Spleen (tissue), 11 donors: ENCODE measurements around the gene PON1. TPM values are rescaled to one million over a fixed set of nuclear protein-coding genes. Genes with fewer than 3 reads are reported as not detected.

Source experiments
- DNase-seq: peaks from one replicate; pipeline ENCODE4 v3.0.0-alpha.2; 2020
- H3K27ac ChIP-seq, 8 donors: fragments of 200-600 bp; sonication (generic) in 7 of 8; 1 replicate in 4 of 8; 2 replicates in 4 of 8; pipeline versions ENCODE4 v1.5.0 to v1.8.0; 2016 to 2021; ENCODE audit warnings: inconsistent platforms in 4 of 8, mild to moderate bottlenecking in 4 of 8, moderate library complexity in 1 of 8
- H3K27me3 ChIP-seq, 7 donors: fragments of 200-600 bp; sonication (generic) in 6 of 7; replicated peaks in 1 of 7; 1 replicate in 4 of 7; 2 replicates in 3 of 7; pipeline versions ENCODE4 v1.5.0 to v1.8.0; 2016 to 2021; ENCODE audit warnings: inconsistent platforms in 3 of 7, mild to moderate bottlenecking in 1 of 7
- H3K36me3 ChIP-seq, 6 donors: fragments of 200-600 bp; sonication (generic) in 5 of 6; 1 replicate in 4 of 6; 2 replicates in 2 of 6; pipeline versions ENCODE4 v1.5.0 to v1.8.0; 2016 to 2021; ENCODE audit warnings: inconsistent platforms in 2 of 6
- H3K4me1 ChIP-seq, 6 donors: fragments of 200-600 bp; sonication (generic) in 5 of 6; 1 replicate in 3 of 6; 2 replicates in 3 of 6; pipeline versions ENCODE4 v1.5.0 to v1.8.0; 2016 to 2021; ENCODE audit warnings: inconsistent platforms in 3 of 6
- H3K4me3 ChIP-seq, 8 donors: fragments of 200-600 bp; sonication (generic) in 7 of 8; 1 replicate in 4 of 8; 2 replicates in 4 of 8; pipeline versions ENCODE4 v1.5.0 to v1.8.0; 2016 to 2021; ENCODE audit warnings: inconsistent platforms in 4 of 8, mild to moderate bottlenecking in 4 of 8, moderate library complexity in 2 of 8
- H3K9me3 ChIP-seq, 8 donors: fragments of 200-600 bp; sonication (generic) in 7 of 8; 1 replicate in 4 of 8; 2 replicates in 4 of 8; pipeline versions ENCODE4 v1.5.0 to v1.8.0; 2016 to 2021; ENCODE audit warnings: inconsistent platforms in 4 of 8
- POLR2A ChIP-seq, 3 donors: fragments of 450-650 bp; IDR thresholded peaks; one replicate each; pipeline ENCODE4 v1.5.1; 2017; ENCODE audit warnings: antibody characterized with exemption in 3 of 3, mild to moderate bottlenecking in 1 of 3
- POLR2AphosphoS5 ChIP-seq, 3 donors: sonication (generic); formaldehyde crosslinking; IDR thresholded peaks; one replicate each; pipeline ENCODE4 v1.5.1; 2017; ENCODE audit warnings: antibody characterized with exemption in 3 of 3
- WGBS, 5 donors: extraction: QIAGEN DNeasy Blood & Tissue Kit in 3 of 5; methylation state at CpG; one replicate each; pipeline versions ENCODE4 v1.1.5 to v1.1.7; 2013 to 2018; 5-methylcytosine and 5-hydroxymethylcytosine counted together
- intact Hi-C: fragments of 100-400 bp; cut with DNase I; formaldehyde crosslinking; loops from one replicate; pipeline ENCODE4 v1.15.0; 2023; ENCODE audit warnings: low total_unique reads
- polyA plus RNA-seq, 3 donors: library from polyadenylated mRNA; stranded (reverse); fragments of 200-250 nt; gene quantifications; one replicate each; pipeline ENCODE4 v1.2.1, GENCODE V29; 2013
- total RNA-seq, 7 donors: library from RNA; depleted of rRNA in 3 of 7; stranded (reverse); fragments of >200 nt in 3 of 7; fragmentation: NEBNext Ultra II Directional in 4 of 7; extraction: Animal tissue kit (Norgen Biotek cat#: 25700) in 4 of 7; gene quantifications; one replicate each; pipeline versions ENCODE4 v1.1.0 to v1.2.1, GENCODE V29; 2016 to 2021
- TF ChIP-seq, protein P1 (sequence below), 11 experiments: fragments of 200-600 bp in 7 of 11; fragments of 450-650 bp in 4 of 11; sonication (generic) in 4 of 11; IDR thresholded peaks in 8 of 11; conservative IDR thresholded peaks in 3 of 11; 1 replicate in 7 of 11; 2 replicates in 4 of 11; pipeline versions ENCODE4 v1.4.0 to v1.8.0; 2016 to 2021; ENCODE audit warnings: antibody characterized with exemption in 11 of 11, inconsistent platforms in 4 of 11, mild to moderate bottlenecking in 1 of 11
- donor health status: healthy with polysubstance abuse.
- donor health status: DM: no; HTN: no; CAD: no; lungs with moderate emphysema.
- donor health status: DM: no; HTN: no; CAD: no.
- donor health status: Bipolar disorder and iron deficiency.
- donor health status: healthy.
- donor health status: DM: no; HTN: no; CAD: no.
- donor health status: DM: yes; HTN: yes; CAD: no.

Gene PON1
- total and polyA plus RNA-seq, 10 donors: 0.13 TPM; not detected in 9

DNA sequence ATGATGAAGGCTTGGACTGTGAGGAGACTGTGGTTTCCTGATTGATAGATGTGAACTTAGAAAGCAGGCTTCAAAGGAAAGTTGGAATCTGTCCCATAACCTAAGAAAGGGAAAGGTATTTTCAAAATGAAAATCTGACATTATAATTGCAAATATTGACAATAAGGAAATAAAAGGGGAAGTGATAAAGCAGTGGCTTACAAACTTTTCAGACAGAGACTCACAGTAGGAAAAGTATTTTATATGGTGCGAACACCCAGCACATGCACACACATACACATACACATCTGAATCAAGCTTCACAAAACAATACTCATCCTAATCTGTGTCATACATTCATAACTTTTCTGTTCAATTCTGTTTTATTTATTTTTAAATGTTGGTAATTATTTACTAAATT is 4.8 kb downstream of the PON1 start:
- no peak for DNase-seq
- Histone ChIP-seq H3K27me3 (peaks cover 0 to 9% (median 0%) of the 10 kb centered on the region in 7 donors), H3K36me3 (no peaks in the 10 kb centered on the region), H3K9me3 (no peaks in the 10 kb centered on the region), H3K4me1 (no peaks in the 10 kb centered on the region), H3K27ac (no peak overlapping the region), H3K4me3 (no peak overlapping the region)
- WGBS, 5 donors: 85 to 97% (median 93%) methylated on average over 1 of the region's 1 CpG
- intact Hi-C loops: no loop called here
- TF ChIP-seq, protein P1, sequence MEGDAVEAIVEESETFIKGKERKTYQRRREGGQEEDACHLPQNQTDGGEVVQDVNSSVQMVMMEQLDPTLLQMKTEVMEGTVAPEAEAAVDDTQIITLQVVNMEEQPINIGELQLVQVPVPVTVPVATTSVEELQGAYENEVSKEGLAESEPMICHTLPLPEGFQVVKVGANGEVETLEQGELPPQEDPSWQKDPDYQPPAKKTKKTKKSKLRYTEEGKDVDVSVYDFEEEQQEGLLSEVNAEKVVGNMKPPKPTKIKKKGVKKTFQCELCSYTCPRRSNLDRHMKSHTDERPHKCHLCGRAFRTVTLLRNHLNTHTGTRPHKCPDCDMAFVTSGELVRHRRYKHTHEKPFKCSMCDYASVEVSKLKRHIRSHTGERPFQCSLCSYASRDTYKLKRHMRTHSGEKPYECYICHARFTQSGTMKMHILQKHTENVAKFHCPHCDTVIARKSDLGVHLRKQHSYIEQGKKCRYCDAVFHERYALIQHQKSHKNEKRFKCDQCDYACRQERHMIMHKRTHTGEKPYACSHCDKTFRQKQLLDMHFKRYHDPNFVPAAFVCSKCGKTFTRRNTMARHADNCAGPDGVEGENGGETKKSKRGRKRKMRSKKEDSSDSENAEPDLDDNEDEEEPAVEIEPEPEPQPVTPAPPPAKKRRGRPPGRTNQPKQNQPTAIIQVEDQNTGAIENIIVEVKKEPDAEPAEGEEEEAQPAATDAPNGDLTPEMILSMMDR (IDR thresholded peaks at IDR 0.05 in 8 of 11, conservative IDR thresholded peaks at IDR 0.05 in 3 of 11): no peak
- TF ChIP-seq POLR2A (IDR thresholded peaks at IDR 0.05): no peak
- TF ChIP-seq POLR2AphosphoS5 (IDR thresholded peaks at IDR 0.05): no peak

DNA sequence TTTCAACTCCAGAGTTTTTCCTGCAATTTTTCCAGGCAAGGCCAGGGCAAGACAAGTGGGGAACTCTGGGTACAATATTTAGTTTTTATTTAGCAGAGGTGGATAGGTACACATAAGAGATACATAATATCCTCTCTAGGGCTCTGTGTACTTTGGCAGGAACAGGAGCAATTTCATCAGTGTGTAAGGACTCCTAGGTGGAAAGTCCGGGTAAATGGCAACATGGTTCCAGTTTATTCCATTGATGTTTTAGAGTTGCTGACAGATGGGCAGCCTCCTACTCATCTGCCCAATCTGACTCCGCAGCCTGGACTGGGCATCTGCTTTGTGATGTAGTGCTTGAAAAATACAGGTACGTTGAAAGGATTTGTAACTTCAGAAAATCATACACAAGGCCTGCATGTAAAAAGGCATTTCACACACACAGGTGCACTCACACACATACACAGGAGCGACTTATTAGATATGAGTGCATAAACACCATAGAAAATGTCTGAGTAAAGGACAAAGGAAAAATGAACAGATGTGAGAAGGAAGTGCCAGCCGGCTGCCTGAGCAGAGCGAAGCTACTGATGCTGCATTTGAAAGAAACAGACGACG is 5.7 kb downstream of the PON1 start:
- H3K4me1 ChIP-seq: no peaks in the 10 kb centered on the region
- no peaks in the 10 kb centered on the region for H3K36me3 ChIP-seq
- no peaks in the 10 kb centered on the region for H3K27me3 ChIP-seq
- TF ChIP-seq, protein P1 (IDR thresholded peaks at IDR 0.05 in 8 of 11, conservative IDR thresholded peaks at IDR 0.05 in 3 of 11): no peak
- TF ChIP-seq POLR2AphosphoS5 (IDR thresholded peaks at IDR 0.05) (no peak), POLR2A (IDR thresholded peaks at IDR 0.05) (no peak)
- H3K4me3 ChIP-seq: no peak overlapping the region
- WGBS, 5 donors: 91 to 94% (median 93%) methylated on average over 8 of the region's 8 CpGs
- no peaks in the 10 kb centered on the region for H3K9me3 ChIP-seq
- intact Hi-C loops: no loop called here
- DNase-seq: no peak
- H3K27ac ChIP-seq: no peak overlapping the region

DNA sequence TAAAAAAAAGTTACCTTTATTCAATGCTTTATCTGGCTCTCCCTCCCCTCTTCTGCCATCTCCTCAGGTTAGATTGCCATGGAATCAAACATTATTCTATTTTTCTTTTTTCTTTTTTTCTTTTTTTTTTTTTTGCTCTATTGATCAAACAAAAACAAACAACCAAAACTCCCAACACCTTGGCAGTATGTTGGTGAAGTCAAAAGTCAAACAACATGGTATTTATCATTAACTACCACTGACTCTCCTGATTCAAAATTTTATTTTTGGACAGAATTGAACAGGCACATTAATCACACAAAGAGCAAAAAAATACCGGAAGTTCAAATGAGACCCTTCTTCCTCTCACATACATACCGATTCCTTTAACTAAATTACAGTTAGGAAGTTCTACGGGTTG is 6.4 kb downstream of the PON1 start:
- DNase-seq: no peak
- intact Hi-C loops: no loop called here
- no peaks in the 10 kb centered on the region for H3K36me3 ChIP-seq
- H3K27me3 ChIP-seq: no peaks in the 10 kb centered on the region
- H3K9me3 ChIP-seq: no peaks in the 10 kb centered on the region
- H3K27ac ChIP-seq: no peak overlapping the region
- H3K4me1 ChIP-seq: no peaks in the 10 kb centered on the region
- 38 to 55% (median 45%) methylated on average over 3 of the region's 3 CpGs for WGBS, 5 donors
- TF ChIP-seq, protein P1 (IDR thresholded peaks at IDR 0.05 in 8 of 11, conservative IDR thresholded peaks at IDR 0.05 in 3 of 11): no peak
- TF ChIP-seq POLR2AphosphoS5 (IDR thresholded peaks at IDR 0.05): no peak
- TF ChIP-seq POLR2A (IDR thresholded peaks at IDR 0.05): no peak
- H3K4me3 ChIP-seq: no peak overlapping the region

DNA sequence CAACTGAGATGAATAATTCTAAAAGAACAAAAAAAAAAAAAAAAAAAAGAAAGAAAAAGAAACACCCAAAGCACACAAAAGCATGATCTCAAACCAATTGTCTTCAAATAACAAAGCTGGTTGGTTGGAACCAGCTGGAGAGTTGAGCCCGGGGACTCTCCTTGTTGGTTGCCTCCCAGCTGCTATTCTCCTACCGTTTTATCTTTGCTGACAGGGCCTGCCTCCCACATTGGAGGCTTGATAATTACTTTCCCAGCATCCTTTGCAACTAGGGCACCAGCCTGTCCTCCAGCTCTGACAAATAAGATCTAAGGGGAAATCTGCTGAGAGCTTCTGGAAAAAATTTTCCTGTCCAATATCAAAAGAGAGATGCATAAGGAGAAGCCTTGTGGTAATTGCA is 6.8 kb downstream of the PON1 start:
- TF ChIP-seq, protein P1 (IDR thresholded peaks at IDR 0.05 in 8 of 11, conservative IDR thresholded peaks at IDR 0.05 in 3 of 11): no peak
- TF ChIP-seq POLR2A (IDR thresholded peaks at IDR 0.05) (no peak), POLR2AphosphoS5 (IDR thresholded peaks at IDR 0.05) (no peak)
- no peaks in the 10 kb centered on the region for H3K27me3 ChIP-seq
- H3K27ac ChIP-seq: no peak overlapping the region
- DNase-seq: no peak
- no peaks in the 10 kb centered on the region for H3K4me1 ChIP-seq
- no peak overlapping the region for H3K4me3 ChIP-seq
- no peaks in the 10 kb centered on the region for H3K9me3 ChIP-seq
- intact Hi-C loops: no loop called here
- H3K36me3 ChIP-seq: no peaks in the 10 kb centered on the region
- WGBS, 5 donors: 64 to 74% (median 70%) methylated on average over 2 of the region's 2 CpGs
